ENCODE measurements around the gene USP33.
"Not testable (repeated sequence)": the region's sequence is repeated elsewhere in the genome, so short reads cannot be mapped to it uniquely, and the experiment has no call there.

USP33 gene

DNA sequence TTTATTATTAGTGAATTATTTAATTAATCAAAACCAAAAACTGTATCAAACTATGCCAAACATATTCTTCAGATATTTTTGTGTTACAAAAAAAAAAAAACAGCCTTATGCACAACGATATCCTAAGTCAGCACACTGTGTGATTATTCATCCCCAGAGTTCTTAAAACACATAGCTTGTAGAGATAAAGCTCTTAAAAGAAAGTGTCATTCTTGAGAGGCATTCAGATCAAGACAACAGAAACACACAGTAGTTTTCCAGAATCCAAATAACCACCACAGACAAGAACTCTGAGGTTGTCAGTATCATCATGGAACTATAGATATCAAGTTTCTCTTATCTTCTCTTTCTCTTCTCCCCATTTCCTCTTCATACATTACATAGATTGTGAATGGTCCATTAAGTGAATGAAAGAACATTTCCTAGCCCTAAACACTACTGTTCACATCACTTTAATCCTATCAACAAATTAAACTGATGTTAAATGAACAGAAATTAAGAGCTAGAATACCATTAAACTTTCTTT lies 90.7 kb downstream of the USP33 start:
- H3K9me3 Mint-ChIP-seq = no peaks in the 10 kb centered on the region
- no peaks in the 10 kb centered on the region for H3K27me3 Mint-ChIP-seq
- no peaks in the 10 kb centered on the region for H3K36me3 Mint-ChIP-seq
- H3K27ac Mint-ChIP-seq = no peak overlapping the region
- peaks cover 63% of the 10 kb centered on the region for H3K4me1 Mint-ChIP-seq
- ATAC-seq = no peak
- no peak overlapping the region for H3K4me3 Mint-ChIP-seq

DNA sequence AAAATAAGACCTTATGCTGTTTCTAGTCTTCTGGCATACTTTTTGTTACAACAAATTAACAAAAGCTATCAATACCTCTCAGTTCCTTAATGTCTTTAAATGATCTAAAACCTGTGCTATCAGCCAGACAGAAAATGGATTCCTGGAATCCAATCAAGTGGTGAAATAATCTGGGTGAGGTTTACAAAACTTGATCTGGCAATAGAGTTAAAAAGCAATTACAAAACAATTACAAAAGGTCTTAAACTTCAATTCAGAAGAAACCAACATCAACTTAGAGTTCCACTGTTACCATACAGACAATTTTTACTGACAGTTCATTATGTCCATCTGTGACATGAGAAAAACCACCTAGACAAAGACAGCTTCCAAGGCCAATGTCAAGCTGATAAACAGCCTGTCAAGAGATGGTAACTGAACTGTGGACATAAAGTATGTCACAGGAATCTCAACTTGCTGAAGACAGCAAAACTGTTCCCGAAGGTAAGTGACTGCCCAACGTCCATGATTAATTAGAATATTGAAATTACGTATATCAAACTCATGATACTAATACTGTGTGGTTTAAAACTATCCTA lies 94.6 kb downstream of the USP33 start:
- peaks cover 57% of the 10 kb centered on the region for H3K4me1 Mint-ChIP-seq
- no peaks in the 10 kb centered on the region for H3K9me3 Mint-ChIP-seq
- H3K27me3 Mint-ChIP-seq = no peaks in the 10 kb centered on the region
- ATAC-seq = no peak
- no peak overlapping the region for H3K4me3 Mint-ChIP-seq
- no peak overlapping the region for H3K27ac Mint-ChIP-seq
- H3K36me3 Mint-ChIP-seq = peaks cover 15% of the 10 kb centered on the region

DNA sequence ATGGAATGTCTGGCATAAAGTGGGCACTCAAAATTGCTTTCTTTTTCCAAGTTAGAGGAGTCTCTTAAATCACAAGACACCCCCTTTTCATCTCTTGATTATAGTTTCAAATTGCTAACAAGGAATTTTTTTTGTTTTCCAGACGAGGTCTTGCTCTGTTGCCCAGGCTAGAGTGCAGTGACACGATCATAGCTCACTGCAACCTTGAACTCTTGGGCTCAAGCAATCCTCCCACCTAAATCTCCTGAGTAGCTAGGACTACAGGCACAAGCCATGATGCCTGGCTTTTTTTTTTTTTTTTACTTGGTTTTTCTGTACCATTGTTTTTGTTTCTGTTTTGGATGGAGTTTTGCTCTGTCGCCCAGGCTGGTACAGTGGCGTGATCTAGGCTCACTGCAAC lies 98.0 kb downstream of the USP33 start:
- Mint-ChIP-seq H3K36me3 (peaks cover 16% of the 10 kb centered on the region), H3K27me3 (no peaks in the 10 kb centered on the region), H3K27ac (no peak overlapping the region), H3K9me3 (no peaks in the 10 kb centered on the region), H3K4me1 (peaks cover 38% of the 10 kb centered on the region), H3K4me3 (no peak overlapping the region)
- no peak for ATAC-seq

DNA sequence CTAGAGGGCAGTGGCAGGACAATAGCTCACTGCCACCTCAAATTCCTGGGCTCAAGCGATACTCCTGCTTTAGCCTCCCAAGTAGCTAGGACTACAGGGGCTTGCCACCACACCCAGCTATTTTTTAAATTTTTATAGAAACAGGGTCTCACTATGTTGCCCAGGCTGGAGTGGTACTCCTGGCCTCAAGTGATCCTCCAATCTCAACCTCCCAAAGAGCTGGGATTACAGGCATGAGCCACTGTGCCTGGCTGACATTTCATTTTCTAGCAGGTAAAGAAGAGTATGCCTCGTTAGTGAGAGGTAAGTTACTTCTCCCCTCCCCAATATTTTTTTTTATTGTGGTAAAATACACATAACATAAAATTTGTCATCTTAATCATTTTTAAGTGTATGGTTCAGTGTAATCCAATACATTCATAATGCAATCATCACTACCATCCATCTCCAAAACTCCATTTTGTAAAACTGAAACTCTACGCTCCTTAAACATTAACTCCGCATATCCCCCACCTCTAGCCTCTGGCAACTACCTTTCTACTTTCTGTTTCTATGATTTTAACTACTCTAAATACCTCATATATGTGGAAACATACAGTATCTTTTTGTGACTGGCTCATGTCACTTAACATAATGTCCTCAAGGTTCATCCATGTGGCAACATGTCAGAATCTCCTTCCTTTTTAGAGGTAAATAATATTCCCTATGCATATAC lies 99.6 kb downstream of the USP33 start:
- no peak overlapping the region for H3K27ac Mint-ChIP-seq
- peaks cover 39% of the 10 kb centered on the region for H3K4me1 Mint-ChIP-seq
- no peak overlapping the region for H3K4me3 Mint-ChIP-seq
- H3K36me3 Mint-ChIP-seq = peaks cover 16% of the 10 kb centered on the region
- ATAC-seq = no peak
- H3K9me3 Mint-ChIP-seq = no peaks in the 10 kb centered on the region
- H3K27me3 Mint-ChIP-seq = no peaks in the 10 kb centered on the region

DNA sequence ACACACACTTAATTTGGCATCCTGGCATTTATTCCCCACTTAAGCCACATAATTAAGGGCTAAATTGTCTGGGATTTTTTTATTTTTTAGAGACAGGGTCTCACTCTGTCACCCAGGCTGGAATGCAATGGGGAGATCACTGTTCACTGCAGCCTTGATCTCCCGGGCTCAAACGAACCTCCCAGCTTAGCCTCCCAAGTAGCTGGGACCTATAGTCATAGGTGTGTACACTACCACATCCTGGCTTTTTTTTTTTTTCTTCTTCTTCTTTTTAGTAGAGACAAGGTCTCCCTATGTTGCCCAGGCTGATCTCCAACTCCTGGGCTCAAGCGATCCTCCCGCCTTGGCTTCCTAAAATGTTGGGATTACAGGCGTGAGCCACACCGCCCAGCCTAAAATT lies 101.4 kb downstream of the USP33 start:
- Mint-ChIP-seq H3K27ac (no peak overlapping the region), H3K27me3 (no peaks in the 10 kb centered on the region), H3K36me3 (peaks cover 14% of the 10 kb centered on the region), H3K9me3 (no peaks in the 10 kb centered on the region), H3K4me3 (no peak overlapping the region), H3K4me1 (peaks cover 32% of the 10 kb centered on the region)
- ATAC-seq = no peak

DNA sequence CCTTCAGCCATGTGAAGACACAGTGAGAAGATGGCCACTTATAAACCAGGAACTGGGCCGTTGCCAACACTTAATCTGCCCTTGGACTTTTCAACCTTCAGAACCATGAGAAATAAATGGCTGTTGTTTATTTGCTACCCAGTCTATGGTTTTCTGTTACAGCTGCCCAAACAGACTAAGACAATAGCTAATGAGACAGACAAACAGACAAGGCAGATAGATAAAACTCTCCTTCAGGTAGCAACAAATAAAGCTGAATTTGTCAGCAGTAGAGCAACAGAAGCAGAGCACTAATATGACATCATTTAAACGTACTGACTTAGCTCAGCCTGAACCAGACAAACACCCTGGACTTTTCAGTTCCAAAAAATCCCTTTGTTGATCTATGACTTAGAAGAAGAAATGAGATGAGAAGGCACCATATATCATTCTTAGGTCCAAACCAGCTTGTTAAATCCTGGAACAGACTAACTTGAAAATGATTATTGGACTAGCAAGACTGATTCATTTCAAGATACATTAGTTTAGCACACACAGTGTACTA lies 104.1 kb downstream of the USP33 start:
- Mint-ChIP-seq H3K9me3 (peaks cover 3% of the 10 kb centered on the region), H3K27me3 (no peaks in the 10 kb centered on the region), H3K27ac (peak overlapping the region; percentile 46), H3K36me3 (peaks cover 25% of the 10 kb centered on the region), H3K4me1 (peaks cover 43% of the 10 kb centered on the region), H3K4me3 (no peak overlapping the region)
- ATAC-seq = no peak

DNA sequence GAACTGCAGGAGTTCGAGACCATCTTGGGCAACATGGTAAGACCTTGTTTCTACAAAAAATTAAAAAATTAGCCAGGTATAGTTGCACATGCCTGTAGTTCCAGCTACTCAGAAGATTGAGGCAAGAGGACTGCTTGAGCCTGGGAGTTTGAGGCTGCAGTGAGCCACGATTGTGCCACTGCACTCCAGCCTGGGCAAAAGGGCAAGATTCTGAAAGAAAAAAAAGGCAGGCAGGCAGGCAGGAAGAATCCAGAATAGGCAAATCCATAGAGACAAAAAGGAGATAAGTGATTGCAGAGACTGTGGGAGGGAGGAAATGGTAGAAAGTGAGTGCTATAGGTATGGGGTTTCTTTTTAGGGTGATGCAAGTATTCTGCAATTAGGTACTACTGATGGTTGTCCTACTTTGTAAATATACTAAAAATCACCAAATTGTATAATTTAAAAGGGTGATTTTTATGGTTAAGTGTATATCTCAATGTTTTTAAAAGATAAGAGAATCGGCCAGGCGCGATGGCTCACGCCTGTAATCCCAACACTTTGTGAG lies 106.6 kb downstream of the USP33 start:
- Mint-ChIP-seq H3K9me3 (peaks cover 6% of the 10 kb centered on the region), H3K27me3 (no peaks in the 10 kb centered on the region), H3K27ac (no peak overlapping the region), H3K4me3 (no peak overlapping the region), H3K36me3 (peaks cover 44% of the 10 kb centered on the region), H3K4me1 (peaks cover 44% of the 10 kb centered on the region)
- no peak for ATAC-seq

DNA sequence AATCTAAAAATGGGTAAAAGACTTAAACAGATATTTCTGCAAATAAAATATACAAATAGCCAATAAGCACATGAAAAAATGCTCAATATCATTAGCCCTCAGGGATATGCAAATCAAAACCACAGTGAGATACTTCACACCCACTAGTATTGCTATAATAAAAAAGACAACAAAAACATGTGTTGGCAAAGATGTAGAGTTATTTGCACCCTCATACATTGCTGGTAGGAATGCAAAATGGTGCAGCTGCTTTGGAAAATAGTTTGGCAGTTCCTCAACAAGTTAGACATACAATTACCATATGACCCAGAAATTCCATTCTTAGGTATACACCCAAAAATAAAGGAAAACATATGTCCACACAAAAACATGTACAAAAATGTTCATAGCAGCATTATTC lies 107.4 kb downstream of the USP33 start:
- no peak for ATAC-seq
- Mint-ChIP-seq H3K27ac (no peak overlapping the region), H3K36me3 (peaks cover 47% of the 10 kb centered on the region), H3K4me3 (no peak overlapping the region), H3K4me1 (peaks cover 44% of the 10 kb centered on the region), H3K27me3 (no peaks in the 10 kb centered on the region), H3K9me3 (peaks cover 6% of the 10 kb centered on the region)

DNA sequence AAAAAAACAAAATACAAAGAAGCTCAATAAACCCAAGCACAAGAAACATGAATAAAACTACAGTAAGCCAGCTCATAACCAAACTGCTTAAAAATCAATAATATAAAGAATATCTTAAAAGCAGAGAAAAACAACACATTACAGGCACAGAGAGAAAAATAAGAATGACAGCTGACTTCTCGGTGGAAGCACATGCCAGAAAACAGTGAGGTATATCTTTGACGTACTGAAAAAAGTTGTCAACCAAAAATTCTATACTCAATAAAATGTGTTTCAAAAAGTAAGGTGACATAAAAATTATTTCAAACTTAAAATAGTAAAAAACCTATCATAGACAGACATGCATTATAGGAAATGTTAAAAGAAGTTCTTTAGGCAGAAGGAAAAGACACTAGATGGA lies 110.5 kb downstream of the USP33 start:
- H3K4me1 Mint-ChIP-seq = peaks cover 38% of the 10 kb centered on the region
- H3K36me3 Mint-ChIP-seq = peaks cover 69% of the 10 kb centered on the region

DNA sequence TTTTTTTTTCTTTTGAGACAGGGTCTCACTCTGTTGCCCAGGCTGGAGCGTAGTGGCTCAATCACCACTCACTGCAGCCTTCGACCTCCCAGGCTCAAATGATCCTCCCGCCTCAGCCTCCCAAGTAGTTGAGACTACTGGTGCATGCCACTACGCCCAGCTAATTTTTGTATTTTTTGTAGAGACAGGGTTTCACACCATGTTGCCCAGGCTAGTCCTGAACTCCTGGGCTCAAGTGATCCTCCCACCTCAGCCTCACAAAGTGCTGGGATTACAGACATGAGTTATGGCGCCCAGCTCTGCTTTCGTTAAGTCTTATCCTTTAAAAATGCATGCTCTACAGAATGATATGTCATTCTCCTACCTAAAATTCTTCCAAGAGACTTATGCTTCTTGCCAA lies 113.4 kb downstream of the USP33 start:
- H3K9me3 Mint-ChIP-seq, H3K4me3 Mint-ChIP-seq, ATAC-seq, H3K27ac Mint-ChIP-seq, H3K27me3 Mint-ChIP-seq: not testable (repeated sequence)
- Mint-ChIP-seq H3K36me3 (peaks cover 57% of the 10 kb centered on the region), H3K4me1 (peaks cover 18% of the 10 kb centered on the region)

More for the DNA sequence above, 110.5 kb downstream of the USP33 start:
- Mint-ChIP-seq H3K27me3 (no peaks in the 10 kb centered on the region), H3K9me3 (peaks cover 6% of the 10 kb centered on the region), H3K4me3 (no peak overlapping the region), H3K27ac (no peak overlapping the region)
- no peak for ATAC-seq
